RWPE2 (cell line): ENCODE data around the gene COL11A1.
"Not testable (repeated sequence)": the region's sequence is repeated elsewhere in the genome, so short reads cannot be mapped to it uniquely, and the experiment has no call there.

Experiments used
- ATAC-seq: fragments of 200-7000 bp; cut with Tn5 transposase; 3 replicates; pipeline ENCODE4 v1.9.1; 2021; ENCODE audit warnings: low read depth
- DNase-seq: peaks from one replicate; pipeline ENCODE4 v3.0.0-alpha.2; 2020; ENCODE audit warnings: low spot score
- H3K27ac ChIP-seq: fragments of 450-650 bp; 2 replicates; pipeline ENCODE4 v1.5.1; 2017; ENCODE audit warnings: mild to moderate bottlenecking; ENCODE audit not compliant: poor library complexity, severe bottlenecking
- H3K27me3 ChIP-seq: fragments of 250-450 bp; sonication (Bioruptor Pico); 2 replicates; pipeline ENCODE4 v1.5.1; 2021; ENCODE audit warnings: mild to moderate bottlenecking, moderate library complexity; ENCODE audit not compliant: insufficient read depth, poor library complexity, severe bottlenecking
- H3K36me3 ChIP-seq: fragments of 250-450 bp; sonication (Bioruptor Pico); 2 replicates; pipeline ENCODE4 v1.5.1; 2020; ENCODE audit warnings: low read depth, mild to moderate bottlenecking, moderate library complexity
- H3K4me1 ChIP-seq: fragments of 250-450 bp; sonication (Bioruptor Pico); 2 replicates; pipeline ENCODE4 v1.5.1; 2021; ENCODE audit warnings: mild to moderate bottlenecking, moderate library complexity; ENCODE audit not compliant: insufficient read depth, poor library complexity, severe bottlenecking
- H3K4me3 ChIP-seq: fragments of 250-450 bp; sonication (Bioruptor Pico); 2 replicates; pipeline ENCODE4 v1.5.1; 2021; ENCODE audit warnings: mild to moderate bottlenecking, moderate library complexity; ENCODE audit not compliant: severe bottlenecking
- H3K9me3 ChIP-seq: fragments of 250-450 bp; sonication (Bioruptor Pico); 2 replicates; pipeline ENCODE4 v1.5.1; 2021; ENCODE audit warnings: mild to moderate bottlenecking, moderate library complexity; ENCODE audit not compliant: severe bottlenecking
- TF ChIP-seq, protein P1 (sequence below): fragments of 450-650 bp; IDR thresholded peaks from one replicate; pipeline ENCODE4 v1.5.1; 2017; ENCODE audit warnings: mild to moderate bottlenecking, moderate library complexity; ENCODE audit not compliant: poor library complexity, severe bottlenecking

Gene COL11A1

DNA sequence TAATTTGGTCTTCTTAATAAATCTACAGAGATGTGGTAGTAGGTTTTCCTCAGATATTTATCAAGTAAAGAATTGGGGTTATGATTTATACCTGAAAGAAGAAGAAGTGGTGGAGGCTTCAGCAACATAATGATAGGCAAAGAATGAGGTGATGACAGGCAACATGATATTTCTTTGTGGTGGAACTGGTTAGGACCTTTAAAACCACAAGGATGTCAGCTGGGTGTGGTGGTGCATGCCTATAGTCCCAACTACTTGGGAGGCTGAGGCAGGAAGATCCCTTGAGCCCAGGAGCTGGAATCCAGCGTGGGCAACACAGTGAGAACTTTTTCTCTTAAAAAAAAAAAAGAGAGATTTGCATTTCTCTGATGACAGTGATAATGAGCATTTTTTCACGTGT lies 34.1 kb upstream of the COL11A1 start:
- ATAC-seq (no peak), DNase-seq (no peak)
- Histone ChIP-seq H3K27ac (no peak overlapping the region), H3K4me1 (no peaks in the 10 kb centered on the region), H3K4me3 (no peak overlapping the region), H3K27me3 (no peaks in the 10 kb centered on the region), H3K9me3 (no peaks in the 10 kb centered on the region), H3K36me3 (no peaks in the 10 kb centered on the region)
- TF ChIP-seq, protein P1, sequence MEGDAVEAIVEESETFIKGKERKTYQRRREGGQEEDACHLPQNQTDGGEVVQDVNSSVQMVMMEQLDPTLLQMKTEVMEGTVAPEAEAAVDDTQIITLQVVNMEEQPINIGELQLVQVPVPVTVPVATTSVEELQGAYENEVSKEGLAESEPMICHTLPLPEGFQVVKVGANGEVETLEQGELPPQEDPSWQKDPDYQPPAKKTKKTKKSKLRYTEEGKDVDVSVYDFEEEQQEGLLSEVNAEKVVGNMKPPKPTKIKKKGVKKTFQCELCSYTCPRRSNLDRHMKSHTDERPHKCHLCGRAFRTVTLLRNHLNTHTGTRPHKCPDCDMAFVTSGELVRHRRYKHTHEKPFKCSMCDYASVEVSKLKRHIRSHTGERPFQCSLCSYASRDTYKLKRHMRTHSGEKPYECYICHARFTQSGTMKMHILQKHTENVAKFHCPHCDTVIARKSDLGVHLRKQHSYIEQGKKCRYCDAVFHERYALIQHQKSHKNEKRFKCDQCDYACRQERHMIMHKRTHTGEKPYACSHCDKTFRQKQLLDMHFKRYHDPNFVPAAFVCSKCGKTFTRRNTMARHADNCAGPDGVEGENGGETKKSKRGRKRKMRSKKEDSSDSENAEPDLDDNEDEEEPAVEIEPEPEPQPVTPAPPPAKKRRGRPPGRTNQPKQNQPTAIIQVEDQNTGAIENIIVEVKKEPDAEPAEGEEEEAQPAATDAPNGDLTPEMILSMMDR = no peak

GRCh38 chr1:103129796-103130195 lies 21.5 kb upstream of the COL11A1 start:
- Histone ChIP-seq H3K4me1 (peaks cover 2% of the 10 kb centered on the region), H3K36me3 (no peaks in the 10 kb centered on the region), H3K4me3 (no peak overlapping the region), H3K27ac (peak overlapping the region; percentile 37), H3K9me3 (no peaks in the 10 kb centered on the region), H3K27me3 (no peaks in the 10 kb centered on the region)
- TF ChIP-seq, protein P1 = no peak
- ATAC-seq (peak; percentile 45; the same call in 2 of the 3 replicates), DNase-seq (no peak)

GRCh38 chr1:103129255-103129654 lies 20.9 kb upstream of the COL11A1 start:
- peaks cover 2% of the 10 kb centered on the region for H3K9me3 ChIP-seq
- peak overlapping the region; percentile 37 for H3K27ac ChIP-seq
- no peaks in the 10 kb centered on the region for H3K36me3 ChIP-seq
- no peak overlapping the region for H3K4me3 ChIP-seq
- H3K4me1 ChIP-seq = peaks cover 2% of the 10 kb centered on the region
- no peak for DNase-seq
- H3K27me3 ChIP-seq = no peaks in the 10 kb centered on the region
- peak; percentile 94 for ATAC-seq
- TF ChIP-seq, protein P1 = no peak

DNA sequence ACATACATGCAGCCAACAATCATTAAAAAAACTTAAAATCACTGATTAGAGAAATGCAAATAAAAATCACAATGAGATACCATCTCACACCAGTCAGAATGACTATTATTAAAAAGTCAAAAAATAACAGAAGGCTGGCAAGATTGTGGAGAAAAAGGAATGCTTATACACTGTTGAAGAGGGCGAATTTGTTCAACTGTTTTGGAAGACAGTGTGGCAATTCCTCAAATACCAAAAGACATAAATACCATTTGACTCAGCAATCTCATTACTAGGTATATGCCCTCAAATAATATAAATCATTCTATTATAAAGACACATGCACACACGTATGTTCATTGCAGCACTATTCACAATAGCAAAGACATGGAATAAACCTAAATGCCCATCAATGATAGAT lies 19.9 kb upstream of the COL11A1 start:
- peak overlapping the region; percentile 37 for H3K27ac ChIP-seq
- not testable (repeated sequence) for H3K4me1 ChIP-seq, H3K9me3 ChIP-seq, H3K4me3 ChIP-seq, H3K36me3 ChIP-seq, ATAC-seq, H3K27me3 ChIP-seq, DNase-seq

DNA sequence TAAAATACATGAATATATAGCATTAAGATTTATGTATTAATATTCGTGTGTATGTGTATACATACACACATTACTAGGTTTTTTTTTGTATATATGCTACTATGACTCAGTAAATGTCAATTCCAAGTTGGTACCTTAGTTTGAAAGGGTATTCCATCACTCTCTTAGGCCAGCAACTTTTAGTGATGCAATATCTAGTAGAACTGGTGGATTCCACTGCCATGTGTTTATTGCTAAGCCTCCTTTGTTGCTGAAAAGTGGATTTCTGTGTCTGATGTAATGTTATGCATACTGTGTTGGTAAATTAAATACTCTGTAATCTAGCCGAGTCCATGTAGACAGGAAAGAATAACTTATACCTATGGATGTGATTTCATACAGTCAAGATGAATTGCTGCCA lies 16.9 kb upstream of the COL11A1 start:
- Histone ChIP-seq H3K27me3 (no peaks in the 10 kb centered on the region), H3K9me3 (peaks cover 2% of the 10 kb centered on the region), H3K4me3 (no peak overlapping the region), H3K4me1 (peaks cover 2% of the 10 kb centered on the region), H3K36me3 (no peaks in the 10 kb centered on the region), H3K27ac (no peak overlapping the region)
- ATAC-seq (no peak), DNase-seq (no peak)
- TF ChIP-seq, protein P1 = no peak
